HG03066 (cell line): Measurements from ENCODE around the gene VSIG2.

Experiments used
- ATAC-seq: cut with Tn5 transposase; IDR thresholded peaks from one replicate; pipeline ENCODE4 v1.9.1; 2021; ENCODE audit warnings: low read depth; ENCODE audit not compliant: unreplicated experiment

The VSIG2 gene

GRCh38 chr11:124763156-124763947 is 11.3 kb upstream of the VSIG2 start:
- ATAC-seq = peak; percentile 11

GRCh38 chr11:124762624-124763155 is 10.6 kb upstream of the VSIG2 start:
- peak; percentile 5 for ATAC-seq

GRCh38 chr11:124762105-124762623 is 10.1 kb upstream of the VSIG2 start, which contains the start of gene ESAM:
TSS of gene ESAM (minus strand) at chr11:124762290. CDS start at chr11:124762154, 136 bp downstream.
- peak; percentile 41 for ATAC-seq

GRCh38 chr11:124761301-124762104 is 9.4 kb upstream of the VSIG2 start:
- ATAC-seq = no peak

- no peak for ATAC-seq
These were observed 8.8 kb upstream of the VSIG2 start for GRCh38 chr11:124760806-124761205.

- peak; percentile 23 for ATAC-seq
These were observed 8.2 kb upstream of the VSIG2 start for GRCh38 chr11:124760205-124760652.

GRCh38 chr11:124759266-124760204 is 7.5 kb upstream of the VSIG2 start:
- ATAC-seq = peak; percentile 1

- ATAC-seq = peak; percentile 41
These were observed 6.6 kb upstream of the VSIG2 start for GRCh38 chr11:124758355-124759265.

GRCh38 chr11:124757320-124757719 is 5.3 kb upstream of the VSIG2 start:
- ATAC-seq = no peak

- ATAC-seq = no peak
These were observed 4.7 kb upstream of the VSIG2 start for GRCh38 chr11:124756753-124757227.

GRCh38 chr11:124756033-124756752 is 4.1 kb upstream of the VSIG2 start:
- no peak for ATAC-seq

GRCh38 chr11:124754710-124755109 is 2.7 kb upstream of the VSIG2 start:
- ATAC-seq = no peak

- no peak for ATAC-seq
These were observed 2.3 kb upstream of the VSIG2 start for GRCh38 chr11:124754309-124754708.

GRCh38 chr11:124753624-124754023 is 1.6 kb upstream of the VSIG2 start:
- ATAC-seq = no peak

- no peak for ATAC-seq
These were observed 1.1 kb upstream of the VSIG2 start for GRCh38 chr11:124753205-124753604.

GRCh38 chr11:124752471-124753102 is 532 bp upstream of the VSIG2 start:
- no peak for ATAC-seq

GRCh38 chr11:124751391-124751740 is 689 bp downstream of the VSIG2 start:
- no peak for ATAC-seq

- no peak for ATAC-seq
These were observed 2.1 kb downstream of the VSIG2 start for GRCh38 chr11:124749912-124750311.
